Skin epidermis (tissue), 12 donors: ENCODE results near the gene ZBTB7C.

Experiments
- H3K27ac ChIP-seq, 21 experiments: fragments of 200-600 bp; sonication (generic) in 11 of 21; one replicate each; pipeline ENCODE4 v1.5.0; 2020; ENCODE audit warnings: mild to moderate bottlenecking in 3 of 21, inconsistent platforms in 2 of 21, moderate library complexity in 2 of 21
- H3K4me3 ChIP-seq, 7 experiments: fragments of 200-600 bp; sonication (generic) in 2 of 7; one replicate each; pipeline ENCODE4 v1.5.0; 2020; ENCODE audit warnings: inconsistent platforms in 2 of 7, mild to moderate bottlenecking in 2 of 7, moderate library complexity in 1 of 7

ZBTB7C gene

GRCh38 chr18:48138210-48138609, 271.0 kb downstream of the ZBTB7C start:
- Histone ChIP-seq H3K4me3 (no peak overlapping the region), H3K27ac (peak overlapping the region in 19 of 21 experiments; percentile 7 to 97 (median 91))

DNA sequence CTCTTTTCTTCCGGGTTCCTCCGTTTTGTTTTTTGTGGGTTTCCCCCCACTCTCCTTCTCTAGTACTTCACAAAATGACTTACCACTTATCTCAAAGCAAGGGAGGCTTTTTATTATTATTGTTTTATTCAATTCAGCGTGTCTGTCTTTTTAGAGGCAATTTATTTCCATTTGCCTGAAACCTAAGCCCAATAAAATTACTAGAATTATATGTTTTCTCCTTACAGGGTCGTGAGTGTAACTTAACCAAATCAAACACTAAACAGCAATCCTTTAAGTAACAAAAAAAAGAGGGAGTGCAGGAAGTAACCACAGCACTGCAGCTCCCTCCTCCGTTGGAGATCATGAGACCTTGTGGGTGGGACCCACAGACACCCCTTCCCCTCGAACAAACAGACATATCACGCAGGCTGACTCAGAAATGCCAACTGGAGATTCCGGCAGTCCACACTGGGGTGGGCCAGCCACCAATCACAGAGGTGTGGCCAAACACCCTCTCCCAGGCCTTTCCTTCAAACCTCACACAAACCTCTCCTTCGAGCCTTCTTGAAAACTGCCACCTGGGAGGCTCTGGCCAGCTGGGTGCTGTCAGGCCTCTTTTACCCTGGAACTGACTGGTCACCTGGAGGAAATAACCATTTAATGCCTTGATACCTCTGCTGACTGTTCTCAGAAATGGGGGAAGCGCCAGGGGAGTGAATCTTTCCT, 271.7 kb downstream of the ZBTB7C start:
- Histone ChIP-seq H3K27ac (peak overlapping the region in 20 of 21 experiments; percentile 68 to 97 (median 91)), H3K4me3 (peak overlapping the region in 6 of 7 experiments; percentile 49 to 65 (median 52))

- Histone ChIP-seq H3K4me3 (peak overlapping the region; percentile 43 to 65 (median 51)), H3K27ac (peak overlapping the region; percentile 68 to 97 (median 91))
Observed at GRCh38 chr18:48136827-48137373, 272.3 kb downstream of the ZBTB7C start.

- Histone ChIP-seq H3K4me3 (peak overlapping the region; percentile 43 to 65 (median 51)), H3K27ac (peak overlapping the region; percentile 68 to 97 (median 91))
Observed at GRCh38 chr18:48136051-48136826, 272.9 kb downstream of the ZBTB7C start.

DNA sequence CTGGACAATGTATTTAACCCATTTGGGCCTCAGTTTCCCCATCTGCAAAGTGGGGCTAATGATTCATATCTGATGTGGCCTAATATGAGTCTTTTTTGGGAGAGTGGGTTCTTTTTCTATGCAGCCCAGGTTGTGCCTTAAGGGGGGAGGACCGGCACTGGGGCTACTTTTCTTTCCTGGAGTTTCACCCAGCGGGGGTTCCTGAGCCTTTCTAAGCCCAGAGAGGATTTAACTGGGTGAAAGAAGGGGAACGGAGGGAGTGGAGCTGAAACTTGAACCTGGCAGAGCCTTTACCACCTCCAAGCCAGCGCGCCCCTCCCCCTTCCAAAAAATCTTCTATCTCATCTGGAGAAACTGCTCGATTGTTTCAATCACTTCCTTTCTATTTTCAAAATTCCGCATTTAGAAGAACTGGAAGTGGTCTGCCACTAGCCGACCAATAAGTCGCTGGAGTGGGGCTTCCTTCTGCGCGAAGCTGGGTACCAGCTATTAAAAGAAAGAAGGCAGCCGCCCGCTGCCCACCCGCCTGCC, 273.7 kb downstream of the ZBTB7C start:
- H3K4me3 ChIP-seq: peak overlapping the region; percentile 43 to 65 (median 51)
- H3K27ac ChIP-seq: peak overlapping the region; percentile 68 to 97 (median 91)

- Histone ChIP-seq H3K4me3 (peak overlapping the region in 1 of 7 experiments; percentile 65), H3K27ac (peak overlapping the region in 14 of 21 experiments; percentile 10 to 97 (median 88))
Observed at GRCh38 chr18:48134609-48135008, 274.6 kb downstream of the ZBTB7C start.

DNA sequence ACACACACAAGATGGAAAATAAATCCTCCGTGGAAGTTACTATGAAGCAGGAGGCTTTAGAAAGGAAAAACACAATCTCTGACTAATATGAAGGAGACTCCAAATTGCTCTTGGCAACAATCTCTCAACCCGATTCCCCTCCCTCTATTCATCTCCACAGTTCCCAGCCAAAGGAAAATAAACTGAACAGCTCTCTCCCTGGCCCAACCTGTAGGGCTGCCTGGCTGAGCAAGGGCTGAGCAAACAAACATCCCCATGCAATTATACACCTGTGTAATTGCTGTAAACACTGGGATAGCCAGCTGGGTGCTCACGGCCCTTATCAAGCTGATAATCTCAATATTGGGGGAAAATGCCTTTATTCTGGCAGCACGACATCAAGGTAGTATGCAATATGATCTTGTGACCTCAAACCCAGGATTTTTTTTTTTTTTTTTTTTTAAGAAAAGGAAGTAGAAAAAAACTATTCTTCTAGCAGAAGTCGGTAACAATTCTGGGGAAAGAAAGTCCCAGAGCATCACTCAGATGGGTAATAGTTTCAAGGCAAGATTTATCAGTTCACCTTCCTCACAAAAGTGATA, 275.4 kb downstream of the ZBTB7C start:
- peak overlapping the region in 2 of 7 experiments; percentile 2 to 65 for H3K4me3 ChIP-seq

GRCh38 chr18:48132797-48133655, 276.2 kb downstream of the ZBTB7C start:
- Histone ChIP-seq H3K27ac (peak overlapping the region in 15 of 21 experiments; percentile 11 to 94 (median 49)), H3K4me3 (no peak overlapping the region)

More for the DNA sequence above, 275.4 kb downstream of the ZBTB7C start:
- peak overlapping the region in 13 of 21 experiments; percentile 10 to 97 (median 90) for H3K27ac ChIP-seq

- no peak overlapping the region for H3K4me3 ChIP-seq
- no peak overlapping the region for H3K27ac ChIP-seq
Observed at GRCh38 chr18:48131042-48131441, 278.1 kb downstream of the ZBTB7C start.

- Histone ChIP-seq H3K27ac (no peak overlapping the region), H3K4me3 (no peak overlapping the region)
Observed at GRCh38 chr18:48129621-48130082, 279.5 kb downstream of the ZBTB7C start.

GRCh38 chr18:48127606-48128005, 281.6 kb downstream of the ZBTB7C start:
- H3K27ac ChIP-seq: no peak overlapping the region
- no peak overlapping the region for H3K4me3 ChIP-seq

DNA sequence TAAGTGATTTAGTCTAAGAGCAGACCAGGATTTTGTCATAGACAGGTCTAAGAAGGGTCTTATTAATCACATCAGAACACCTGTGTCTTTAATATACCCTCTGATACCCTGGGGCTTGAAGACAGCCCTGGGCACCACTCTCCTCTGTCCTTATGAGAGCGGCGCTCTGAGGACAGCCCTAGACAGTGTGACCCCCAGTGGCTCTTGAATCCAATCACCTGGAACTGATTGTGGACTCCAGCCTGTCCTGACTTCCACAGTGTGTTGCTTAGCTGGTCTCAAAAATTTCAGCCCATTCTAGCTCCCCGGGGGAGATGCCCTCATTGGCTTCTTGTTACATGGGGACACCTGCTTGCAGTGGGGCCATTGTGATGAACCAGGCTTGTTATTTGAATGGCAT, 282.9 kb downstream of the ZBTB7C start:
- H3K4me3 ChIP-seq: no peak overlapping the region
- no peak overlapping the region for H3K27ac ChIP-seq

DNA sequence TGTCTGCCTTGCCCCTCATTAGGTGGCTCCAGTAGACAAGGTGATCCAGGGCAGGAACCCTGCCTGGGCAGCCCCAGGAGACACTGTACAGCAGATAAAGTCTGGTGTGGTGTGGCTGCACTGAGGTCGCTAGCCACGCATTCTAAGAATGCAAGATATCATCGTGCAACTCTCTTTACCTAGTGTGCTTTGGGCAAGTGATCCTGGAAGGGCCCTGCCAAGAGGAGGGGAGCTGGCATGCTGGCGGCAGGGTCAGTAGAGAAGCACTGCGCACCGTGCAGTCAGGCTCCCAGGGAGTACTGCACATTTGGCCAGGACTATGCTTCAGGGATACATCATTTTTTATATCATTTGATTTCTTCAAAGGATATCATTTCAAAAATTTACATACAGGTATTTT, 283.5 kb downstream of the ZBTB7C start:
- Histone ChIP-seq H3K4me3 (no peak overlapping the region), H3K27ac (no peak overlapping the region)

DNA sequence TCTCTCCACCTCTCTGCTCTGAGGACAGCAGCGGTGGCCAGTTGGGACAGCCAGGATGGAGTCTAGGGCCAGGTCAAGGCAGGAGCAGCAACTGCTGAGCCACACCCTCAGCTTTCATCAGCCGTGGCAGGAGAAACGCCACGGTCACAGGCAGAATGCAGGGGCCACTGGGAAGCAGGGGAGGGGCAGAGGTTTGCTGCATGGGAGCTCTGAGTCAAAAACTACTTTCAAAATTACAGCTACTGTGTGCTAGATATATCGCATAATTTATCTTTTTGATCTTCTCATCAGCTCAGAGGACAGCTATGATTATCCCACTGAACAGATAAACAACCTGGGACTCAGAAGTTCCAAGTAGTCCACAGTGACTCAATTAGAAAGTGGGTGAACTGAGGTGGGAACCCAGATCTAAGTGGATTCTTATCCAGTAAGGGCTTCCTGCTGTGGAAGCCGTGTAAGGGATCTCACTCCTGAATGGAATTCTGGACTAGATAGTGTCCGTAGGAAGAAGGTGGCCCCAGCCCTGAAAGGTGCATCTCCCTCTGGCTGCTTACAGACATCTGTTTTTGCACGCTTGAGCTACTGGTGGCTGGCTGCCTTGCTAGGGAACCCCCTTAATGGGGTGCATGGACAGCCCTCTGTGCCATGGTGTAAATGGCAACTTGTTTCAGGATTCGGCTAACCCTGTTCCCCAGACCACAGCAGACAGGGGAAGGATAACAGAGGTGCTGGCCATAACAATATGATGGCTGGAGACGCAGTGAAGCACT, 284.1 kb downstream of the ZBTB7C start:
- H3K27ac ChIP-seq: no peak overlapping the region
- no peak overlapping the region for H3K4me3 ChIP-seq

DNA sequence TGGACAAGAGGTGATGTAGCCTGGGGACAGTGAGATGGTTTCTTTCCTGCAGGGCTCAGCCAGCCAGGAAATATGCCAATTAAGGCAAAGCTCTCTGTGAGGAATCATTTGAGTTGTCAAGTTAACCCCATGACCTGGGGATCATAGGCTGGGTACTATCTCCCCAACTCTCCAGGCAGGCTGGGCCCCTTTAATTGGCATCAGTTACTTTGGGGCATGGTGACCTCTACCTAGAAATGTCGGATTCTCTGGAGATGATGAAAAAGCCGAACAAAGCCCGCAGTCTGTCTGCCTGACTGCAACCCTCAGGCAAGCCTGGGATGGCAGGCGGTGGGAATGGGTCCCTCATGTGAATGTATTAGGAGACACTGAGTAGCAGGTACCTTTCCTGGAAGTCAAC, 285.2 kb downstream of the ZBTB7C start:
- H3K4me3 ChIP-seq: no peak overlapping the region
- no peak overlapping the region for H3K27ac ChIP-seq

GRCh38 chr18:48123324-48123723, 285.9 kb downstream of the ZBTB7C start:
- Histone ChIP-seq H3K4me3 (no peak overlapping the region), H3K27ac (no peak overlapping the region)

GRCh38 chr18:48122816-48123215, 286.4 kb downstream of the ZBTB7C start:
- no peak overlapping the region for H3K4me3 ChIP-seq
- H3K27ac ChIP-seq: no peak overlapping the region

DNA sequence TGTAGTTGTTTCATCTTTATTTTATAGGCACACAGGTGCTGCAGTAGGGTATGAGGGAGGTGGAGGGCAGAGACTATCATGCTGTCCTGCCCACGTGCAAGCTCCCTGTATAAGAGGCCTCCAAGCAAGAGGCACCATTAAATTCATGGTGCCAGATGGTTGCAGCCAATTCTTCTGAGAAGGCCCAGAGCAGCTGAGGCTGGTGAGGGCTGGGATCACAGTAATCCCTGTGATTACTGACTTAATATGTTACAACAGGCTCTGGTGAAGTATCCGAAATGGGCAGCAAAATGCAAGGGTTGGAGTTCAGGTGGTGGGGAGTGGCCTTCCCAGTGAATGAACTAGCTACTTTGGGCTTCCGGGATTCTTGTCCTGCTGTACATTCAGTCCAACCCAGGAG, 286.8 kb downstream of the ZBTB7C start:
- H3K27ac ChIP-seq: no peak overlapping the region
- no peak overlapping the region for H3K4me3 ChIP-seq
